Measurements from ENCODE around the gene FAM181A. TPM values are rescaled to one million over a fixed set of nuclear protein-coding genes. Genes with fewer than 3 reads are reported as not detected.

The FAM181A gene
- total RNA-seq, 1 donor from 2014 or later, result not detected

- Histone ChIP-seq H3K27me3 (ENCODE audit: control insufficient read depth, insufficient read depth, low read length) (no peaks in the 10 kb centered on the region), H3K4me3 (ENCODE audit: low read depth, low read length) (no peak overlapping the region), H3K36me3 (ENCODE audit: control insufficient read depth, insufficient read depth, low read length) (no peaks in the 10 kb centered on the region)
- no peak for DNase-seq (ENCODE audit: low read depth)
- no peak for FAIRE-seq
- TF ChIP-seq, protein P1, sequence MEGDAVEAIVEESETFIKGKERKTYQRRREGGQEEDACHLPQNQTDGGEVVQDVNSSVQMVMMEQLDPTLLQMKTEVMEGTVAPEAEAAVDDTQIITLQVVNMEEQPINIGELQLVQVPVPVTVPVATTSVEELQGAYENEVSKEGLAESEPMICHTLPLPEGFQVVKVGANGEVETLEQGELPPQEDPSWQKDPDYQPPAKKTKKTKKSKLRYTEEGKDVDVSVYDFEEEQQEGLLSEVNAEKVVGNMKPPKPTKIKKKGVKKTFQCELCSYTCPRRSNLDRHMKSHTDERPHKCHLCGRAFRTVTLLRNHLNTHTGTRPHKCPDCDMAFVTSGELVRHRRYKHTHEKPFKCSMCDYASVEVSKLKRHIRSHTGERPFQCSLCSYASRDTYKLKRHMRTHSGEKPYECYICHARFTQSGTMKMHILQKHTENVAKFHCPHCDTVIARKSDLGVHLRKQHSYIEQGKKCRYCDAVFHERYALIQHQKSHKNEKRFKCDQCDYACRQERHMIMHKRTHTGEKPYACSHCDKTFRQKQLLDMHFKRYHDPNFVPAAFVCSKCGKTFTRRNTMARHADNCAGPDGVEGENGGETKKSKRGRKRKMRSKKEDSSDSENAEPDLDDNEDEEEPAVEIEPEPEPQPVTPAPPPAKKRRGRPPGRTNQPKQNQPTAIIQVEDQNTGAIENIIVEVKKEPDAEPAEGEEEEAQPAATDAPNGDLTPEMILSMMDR (IDR thresholded peaks at IDR 0.05; ENCODE audit: insufficient read depth, low read length, severe bottlenecking), result no peak
These were observed 37.7 kb downstream of the FAM181A start for GRCh38 chr14:93964820-93965286.

DNA sequence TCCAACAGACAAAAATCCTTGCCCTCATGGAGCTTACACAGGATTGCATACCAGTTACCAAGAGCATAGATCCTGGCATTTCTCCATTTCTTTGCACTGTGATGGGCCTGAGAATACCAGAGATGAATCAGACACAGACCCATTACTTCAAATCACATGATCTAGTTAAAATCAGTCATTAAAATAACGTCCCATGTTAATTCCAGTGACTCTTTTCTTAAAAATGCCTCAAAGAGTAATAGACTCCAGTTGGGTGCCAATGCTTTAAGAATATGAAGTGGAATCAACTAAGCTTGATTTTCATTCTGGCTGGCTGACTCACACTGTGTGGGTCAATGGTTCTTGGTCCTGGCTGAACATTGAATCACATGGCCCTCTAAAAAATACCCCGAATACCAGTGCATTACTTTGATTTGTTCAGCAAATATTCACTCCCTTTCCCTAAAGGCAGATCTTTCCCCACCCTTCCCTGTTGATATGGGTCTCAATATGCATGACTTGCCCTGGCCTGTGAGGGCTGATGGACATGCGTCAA is 38.2 kb downstream of the FAM181A start:
- TF ChIP-seq, protein P1 (IDR thresholded peaks at IDR 0.05; ENCODE audit: insufficient read depth, low read length, severe bottlenecking), result no peak
- Histone ChIP-seq H3K27me3 (ENCODE audit: control insufficient read depth, insufficient read depth, low read length) (no peaks in the 10 kb centered on the region), H3K4me3 (ENCODE audit: low read depth, low read length) (no peak overlapping the region), H3K36me3 (ENCODE audit: control insufficient read depth, insufficient read depth, low read length) (no peaks in the 10 kb centered on the region)
- peak; percentile 88 for DNase-seq (ENCODE audit: low read depth)
- no peak for FAIRE-seq

- Histone ChIP-seq H3K27me3 (ENCODE audit: control insufficient read depth, insufficient read depth, low read length) (no peaks in the 10 kb centered on the region), H3K36me3 (ENCODE audit: control insufficient read depth, insufficient read depth, low read length) (no peaks in the 10 kb centered on the region), H3K4me3 (ENCODE audit: low read depth, low read length) (no peak overlapping the region)
- TF ChIP-seq, protein P1 (IDR thresholded peaks at IDR 0.05; ENCODE audit: insufficient read depth, low read length, severe bottlenecking), result no peak
- DNase-seq (ENCODE audit: low read depth) (no peak), FAIRE-seq (no peak)
These were observed 38.9 kb downstream of the FAM181A start for GRCh38 chr14:93965946-93966474.

DNA sequence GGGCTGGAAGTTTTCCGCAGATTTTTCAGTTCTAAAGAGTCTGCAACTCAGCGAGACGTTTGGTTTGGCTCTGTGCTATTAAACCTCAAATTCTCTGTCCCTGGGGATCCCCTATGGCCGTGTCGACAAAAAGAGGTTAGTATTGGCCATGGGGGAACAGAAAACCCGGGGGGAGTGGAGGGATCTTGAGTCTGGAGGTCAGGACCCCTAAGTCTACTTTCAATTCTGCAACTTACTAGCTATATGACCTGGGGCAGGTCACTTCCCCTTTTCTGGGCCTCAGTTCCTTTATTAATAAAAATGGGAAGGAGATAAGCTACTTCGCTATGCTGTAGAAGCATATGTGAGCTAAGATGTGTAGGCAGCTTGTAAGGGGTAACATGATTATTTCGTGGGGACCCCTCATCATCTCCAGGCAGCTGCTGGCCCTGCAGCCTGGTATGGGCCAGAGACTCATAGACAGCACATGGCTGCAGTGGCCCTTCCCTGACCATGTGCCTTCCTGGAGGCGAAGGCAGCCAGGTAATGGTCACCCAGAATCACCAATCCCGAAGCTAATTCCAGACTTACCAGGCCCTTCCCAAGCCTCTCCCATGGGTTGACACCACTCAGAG is 40.6 kb downstream of the FAM181A start:
- H3K36me3 ChIP-seq (ENCODE audit: control insufficient read depth, insufficient read depth, low read length), result no peaks in the 10 kb centered on the region
- no peak overlapping the region for H3K4me3 ChIP-seq (ENCODE audit: low read depth, low read length)
- TF ChIP-seq, protein P1 (IDR thresholded peaks at IDR 0.05; ENCODE audit: insufficient read depth, low read length, severe bottlenecking), result no peak
- DNase-seq (ENCODE audit: low read depth), result no peak
- H3K27me3 ChIP-seq (ENCODE audit: control insufficient read depth, insufficient read depth, low read length), result no peaks in the 10 kb centered on the region
- FAIRE-seq, result no peak

DNA sequence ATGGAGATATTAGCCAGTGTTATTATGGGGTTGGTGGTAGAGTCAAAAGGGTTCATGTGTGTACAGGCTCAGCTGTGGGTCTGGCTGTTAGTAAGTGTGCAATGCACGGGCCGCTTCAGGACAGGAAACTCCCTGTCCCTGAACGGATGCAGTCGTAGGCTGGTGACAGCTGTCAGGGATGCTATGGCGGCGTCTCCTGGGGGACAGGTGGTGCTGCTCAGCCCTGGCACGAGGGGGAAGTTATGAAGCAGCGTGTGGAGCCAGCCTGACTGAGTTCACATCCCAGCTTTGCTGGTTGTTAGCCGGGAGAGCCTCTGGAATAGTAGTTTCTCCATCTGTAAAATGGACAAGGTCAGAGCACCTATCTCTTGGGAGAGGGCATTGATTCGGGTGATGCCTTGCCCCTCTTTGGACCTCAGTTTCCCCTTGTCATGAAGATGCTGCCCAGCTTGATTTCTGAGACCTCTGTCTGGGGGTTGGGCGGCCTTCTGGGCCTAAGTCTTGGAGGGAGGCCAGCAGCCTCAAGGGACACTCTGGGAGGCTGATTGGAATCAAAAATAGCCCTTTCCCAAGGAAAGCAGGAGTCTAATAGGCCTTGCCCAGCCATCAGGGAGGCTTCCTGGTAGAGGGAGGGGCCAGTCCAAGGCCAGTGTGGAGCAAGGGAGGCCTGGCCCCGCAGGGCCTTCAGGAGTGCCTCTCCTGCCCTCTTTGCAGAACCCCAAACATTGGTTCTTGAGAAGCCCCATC is 42.1 kb downstream of the FAM181A start:
- Histone ChIP-seq H3K4me3 (ENCODE audit: low read depth, low read length) (no peak overlapping the region), H3K36me3 (ENCODE audit: control insufficient read depth, insufficient read depth, low read length) (no peaks in the 10 kb centered on the region), H3K27me3 (ENCODE audit: control insufficient read depth, insufficient read depth, low read length) (no peaks in the 10 kb centered on the region)
- TF ChIP-seq, protein P1 (IDR thresholded peaks at IDR 0.05; ENCODE audit: insufficient read depth, low read length, severe bottlenecking), result no peak
- no peak for DNase-seq (ENCODE audit: low read depth)
- no peak for FAIRE-seq
